AG04449 (cell line): Measurements from ENCODE around the gene PCSK2.

Experiments
- CTCF ChIA-PET: fragments of 350-600 bp; formaldehyde crosslinking; extraction: SDS; loops from one replicate; lab custom pipeline; 2021; ENCODE audit warnings: antibody characterized with exemption; lab: Yijun Ruan, JAX
- POLR2A ChIA-PET: fragments of 400-600, 350-600 bp; formaldehyde crosslinking; extraction: SDS; loops from one replicate; lab custom pipeline; 2020; ENCODE audit warnings: antibody characterized with exemption, inconsistent platforms; lab: Yijun Ruan, JAX
- DNase-seq: peaks from one replicate; pipeline ENCODE4 v3.0.0-alpha.2; 2010; ENCODE audit warnings: low read depth, low spot score
- H3K4me3 ChIP-seq: 2 replicates; pipeline ENCODE4 v1.5.1; 2011; ENCODE audit warnings: low read depth, mild to moderate bottlenecking, control low read depth, low read length
- TF ChIP-seq, protein P1 (sequence below): IDR thresholded peaks from one replicate; pipeline ENCODE4 v1.5.1; 2011; ENCODE audit warnings: mild to moderate bottlenecking, moderate library complexity, low read length, control low read depth, inconsistent platforms; ENCODE audit not compliant: insufficient read depth; ENCODE audit errors: missing control alignments

Gene PCSK2

DNA sequence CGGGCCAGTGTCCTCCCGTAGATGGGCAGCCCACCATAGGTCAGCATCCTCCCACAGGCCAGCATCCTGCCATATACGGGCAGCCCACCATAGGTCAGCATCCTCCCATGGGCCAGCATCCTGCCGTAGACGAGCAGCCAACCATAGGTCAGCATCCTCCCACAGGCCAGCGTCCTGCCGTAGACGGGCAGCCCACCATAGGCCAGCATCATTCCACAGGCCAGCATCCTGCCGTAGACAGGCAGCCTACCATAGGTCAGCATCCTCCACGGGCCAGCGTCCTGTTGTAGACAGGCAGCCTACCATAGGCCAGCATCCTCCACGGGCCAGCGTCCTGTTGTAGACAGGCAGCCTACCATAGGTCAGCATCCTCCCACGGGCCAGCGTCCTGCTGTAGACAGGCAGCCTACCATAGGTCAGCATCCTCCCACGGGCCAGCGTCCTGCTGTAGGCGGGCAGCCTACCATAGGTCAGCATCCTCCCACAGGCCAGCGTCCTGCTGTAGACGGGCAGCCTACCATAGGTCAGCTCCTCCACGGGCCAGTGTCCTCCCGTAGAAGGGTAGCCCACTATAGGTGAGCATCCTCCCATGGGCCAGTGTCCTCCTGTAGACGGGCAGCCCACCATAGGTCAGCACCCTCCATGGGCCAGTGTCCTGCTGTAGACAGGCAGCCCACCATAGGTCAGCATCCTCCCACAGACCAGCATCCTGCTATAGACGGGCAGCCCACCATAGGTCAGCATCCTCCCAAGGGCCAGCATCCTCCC lies 241.4 kb downstream of the PCSK2 start:
- no peak for DNase-seq
- CTCF ChIA-PET = no interaction called here
- TF ChIP-seq, protein P1, sequence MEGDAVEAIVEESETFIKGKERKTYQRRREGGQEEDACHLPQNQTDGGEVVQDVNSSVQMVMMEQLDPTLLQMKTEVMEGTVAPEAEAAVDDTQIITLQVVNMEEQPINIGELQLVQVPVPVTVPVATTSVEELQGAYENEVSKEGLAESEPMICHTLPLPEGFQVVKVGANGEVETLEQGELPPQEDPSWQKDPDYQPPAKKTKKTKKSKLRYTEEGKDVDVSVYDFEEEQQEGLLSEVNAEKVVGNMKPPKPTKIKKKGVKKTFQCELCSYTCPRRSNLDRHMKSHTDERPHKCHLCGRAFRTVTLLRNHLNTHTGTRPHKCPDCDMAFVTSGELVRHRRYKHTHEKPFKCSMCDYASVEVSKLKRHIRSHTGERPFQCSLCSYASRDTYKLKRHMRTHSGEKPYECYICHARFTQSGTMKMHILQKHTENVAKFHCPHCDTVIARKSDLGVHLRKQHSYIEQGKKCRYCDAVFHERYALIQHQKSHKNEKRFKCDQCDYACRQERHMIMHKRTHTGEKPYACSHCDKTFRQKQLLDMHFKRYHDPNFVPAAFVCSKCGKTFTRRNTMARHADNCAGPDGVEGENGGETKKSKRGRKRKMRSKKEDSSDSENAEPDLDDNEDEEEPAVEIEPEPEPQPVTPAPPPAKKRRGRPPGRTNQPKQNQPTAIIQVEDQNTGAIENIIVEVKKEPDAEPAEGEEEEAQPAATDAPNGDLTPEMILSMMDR = no peak
- POLR2A ChIA-PET = no interaction called here
- H3K4me3 ChIP-seq = no peak overlapping the region

DNA sequence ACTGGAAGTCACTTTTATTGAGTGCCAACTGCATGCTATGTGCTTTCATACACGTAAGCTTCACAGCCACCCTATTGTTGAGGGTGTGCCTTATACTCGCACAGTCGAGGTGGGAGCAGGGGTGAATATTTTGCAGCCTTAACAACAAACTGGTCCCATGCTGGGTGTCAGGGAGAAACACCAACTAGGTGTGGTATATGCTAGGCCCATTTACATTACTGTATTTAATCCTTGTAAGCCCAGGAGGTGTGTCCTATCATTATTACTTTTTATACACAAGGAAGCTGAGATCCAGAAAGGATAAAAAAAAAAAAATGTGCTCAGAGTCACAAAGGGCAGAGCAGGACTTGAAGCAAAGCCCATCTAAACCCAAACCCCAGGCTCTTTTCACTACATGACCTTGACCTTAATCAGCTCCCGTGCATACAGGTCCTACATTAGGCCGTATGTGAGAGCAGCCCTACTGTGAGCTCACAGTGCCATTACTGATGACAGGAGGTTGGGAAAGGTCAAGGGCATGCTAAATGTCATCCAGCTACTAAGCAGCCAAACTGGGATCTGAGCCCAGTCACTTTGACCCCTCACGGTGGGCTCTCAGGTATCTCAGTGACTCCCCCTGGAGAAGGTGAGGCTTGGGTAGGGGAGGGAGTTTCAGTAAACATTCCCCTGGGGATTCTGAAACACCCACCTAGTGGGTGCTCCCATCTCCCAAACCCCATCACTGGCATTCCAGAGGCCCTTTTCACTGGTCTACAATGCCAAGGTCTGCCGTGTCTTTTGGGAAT lies 242.6 kb downstream of the PCSK2 start:
- no peak overlapping the region for H3K4me3 ChIP-seq
- ChIA-PET POLR2A (no interaction called here), CTCF (interaction anchor here (0.9 kb wide), 1 partner anchor 36 kb away, joined by 3 read pairs; no protein-coding TSS in a partner anchor)
- DNase-seq = no peak
- TF ChIP-seq, protein P1 = no peak

DNA sequence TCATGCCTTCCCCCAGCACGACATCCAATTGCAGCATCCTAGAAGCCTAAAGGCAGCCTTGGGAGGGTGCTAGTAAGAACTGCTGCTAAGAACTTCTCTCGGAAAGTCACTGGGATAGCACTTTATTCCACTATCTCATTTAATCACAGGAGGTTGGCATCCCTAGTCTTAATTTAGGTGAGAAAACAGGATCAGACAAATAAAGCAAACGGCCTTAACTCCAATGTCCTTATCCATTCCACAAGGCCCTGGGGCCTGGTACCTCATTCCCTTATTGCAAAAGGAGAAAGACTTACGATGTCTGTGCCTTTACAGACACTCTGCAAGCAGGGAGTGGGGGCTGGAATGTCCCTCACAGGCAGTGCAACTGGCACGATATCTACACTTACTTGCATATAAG lies 243.7 kb downstream of the PCSK2 start:
- H3K4me3 ChIP-seq = no peak overlapping the region
- DNase-seq = no peak
- POLR2A ChIA-PET = no interaction called here
- TF ChIP-seq, protein P1 = no peak
- CTCF ChIA-PET = no interaction called here

DNA sequence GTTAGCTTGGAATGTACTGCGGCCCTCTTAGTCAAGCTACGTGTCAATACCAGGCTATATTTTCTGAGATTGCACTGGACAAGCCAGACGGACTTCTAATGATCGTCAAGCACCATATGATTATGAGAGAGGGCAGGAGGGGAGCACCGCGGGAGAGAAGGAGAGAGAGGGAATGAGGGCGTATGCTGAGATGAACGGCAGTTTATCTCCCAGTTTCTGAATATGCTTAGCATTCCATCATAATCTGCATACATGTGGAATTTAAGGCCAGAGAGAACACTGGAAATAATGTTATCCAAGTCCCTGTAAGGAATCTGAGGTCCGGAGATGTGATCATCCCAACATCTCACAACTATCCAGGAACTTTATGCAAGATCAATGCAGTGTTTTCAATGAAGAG lies 244.1 kb downstream of the PCSK2 start:
- ChIA-PET CTCF (no interaction called here), POLR2A (no interaction called here)
- TF ChIP-seq, protein P1 = no peak
- H3K4me3 ChIP-seq = no peak overlapping the region
- DNase-seq = no peak

DNA sequence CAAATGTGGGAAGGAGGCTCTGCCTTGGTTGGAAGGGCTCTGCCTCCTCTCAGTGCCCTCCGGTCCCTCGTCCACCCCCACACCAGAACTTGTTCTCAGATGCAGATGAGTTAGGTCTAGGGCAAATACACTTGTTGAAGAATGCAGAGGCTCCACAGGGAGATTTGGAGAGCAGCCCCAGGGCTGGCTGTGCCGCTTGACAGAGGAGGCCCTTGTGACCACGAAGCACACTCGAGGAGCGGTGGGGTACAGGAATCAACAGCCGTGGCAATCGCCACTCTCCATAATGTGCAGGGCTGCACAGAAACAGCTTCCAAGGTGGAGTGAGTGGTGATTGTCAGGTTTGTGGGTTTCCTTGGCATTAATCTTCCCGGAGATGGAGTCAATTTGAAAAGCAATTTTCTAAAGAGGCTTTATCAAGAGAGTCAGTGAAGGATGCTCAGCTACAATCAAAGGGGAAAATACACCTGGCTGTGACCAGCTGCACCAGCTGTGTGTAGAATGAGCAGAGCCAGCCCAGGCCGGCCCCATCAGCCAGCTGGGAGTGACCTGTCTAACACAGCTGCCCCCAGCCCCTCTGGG lies 244.9 kb downstream of the PCSK2 start:
- no peak overlapping the region for H3K4me3 ChIP-seq
- TF ChIP-seq, protein P1 = no peak
- ChIA-PET CTCF (no interaction called here), POLR2A (no interaction called here)
- DNase-seq = no peak

DNA sequence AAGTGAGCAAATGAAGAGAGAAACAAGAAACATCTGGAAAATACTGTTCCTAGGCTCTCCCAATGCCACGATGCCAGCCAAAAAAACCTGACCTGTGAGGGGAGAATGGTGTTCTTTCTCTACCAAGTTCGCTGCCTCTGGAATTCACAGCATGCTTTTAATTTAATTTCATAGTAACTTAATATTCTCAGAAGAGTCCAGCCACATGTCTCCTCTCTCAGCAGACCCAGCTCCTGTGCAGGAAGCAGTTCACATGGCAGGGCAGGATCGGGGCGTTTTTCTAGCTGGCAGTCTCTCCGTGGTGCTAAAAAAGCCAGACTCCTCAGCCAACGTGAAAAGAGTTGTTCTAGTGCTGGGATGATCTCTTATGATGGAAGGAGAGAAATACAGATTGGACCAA lies 246.8 kb downstream of the PCSK2 start:
- DNase-seq = no peak
- TF ChIP-seq, protein P1 = no peak
- H3K4me3 ChIP-seq = no peak overlapping the region
- ChIA-PET CTCF (no interaction called here), POLR2A (no interaction called here)
